Neural cell (in vitro differentiated cells): ENCODE measurements around the gene ARHGEF10L. TPM values are rescaled to one million over a fixed set of nuclear protein-coding genes. Genes with fewer than 3 reads are reported as not detected.

Experiments used
- H2AFZ ChIP-seq: fragments of 200-600, 300-800 bp; sonication (generic), shearing (Covaris generic); 2 replicates; pipeline ENCODE4 v1.6.0; 2014; ENCODE audit warnings: low read depth, mild to moderate bottlenecking, antibody characterized with exemption, low read length, moderate library complexity
- H3F3A ChIP-seq: fragments of 200-600 bp; shearing (Covaris generic); 2 replicates; pipeline ENCODE4 v1.6.1; 2016; ENCODE audit warnings: mild to moderate bottlenecking, moderate library complexity, mixed read lengths, antibody characterized with exemption, low read length; ENCODE audit not compliant: insufficient read depth, poor library complexity, severe bottlenecking
- H3K27ac ChIP-seq: fragments of 200-600, 300-800 bp; sonication (generic), shearing (Covaris generic); 2 replicates; pipeline ENCODE4 v1.5.1; 2014; ENCODE audit warnings: mild to moderate bottlenecking, low read length, moderate library complexity
- H3K27me3 ChIP-seq: fragments of 300-800, 200-600 bp; sonication (generic), shearing (Covaris generic); 2 replicates; pipeline ENCODE4 v1.6.0; 2014; ENCODE audit warnings: mild to moderate bottlenecking, low read depth, low read length, moderate library complexity; ENCODE audit not compliant: insufficient read depth
- H3K36me3 ChIP-seq: fragments of 300-800, 200-600 bp; sonication (generic), shearing (Covaris generic); 2 replicates; pipeline ENCODE4 v1.5.1; 2014; ENCODE audit warnings: mild to moderate bottlenecking, antibody characterized with exemption, low read length, moderate library complexity; ENCODE audit not compliant: insufficient read depth
- H3K4me2 ChIP-seq: fragments of 300-800, 200-600 bp; sonication (generic), shearing (Covaris generic); 2 replicates; pipeline ENCODE4 v1.6.0; 2014; ENCODE audit warnings: mild to moderate bottlenecking, low read length
- H3K4me3 ChIP-seq: fragments of 300-800, 200-600 bp; sonication (generic), shearing (Covaris generic); 2 replicates; pipeline ENCODE4 v1.5.1; 2014; ENCODE audit warnings: mild to moderate bottlenecking, low read length, moderate library complexity
- H3K79me2 ChIP-seq: fragments of 200-600 bp; shearing (Covaris generic); replicated peaks from 2 replicates; pipeline ENCODE4 v1.6.0; 2014; ENCODE audit warnings: mild to moderate bottlenecking, low read length, moderate library complexity; ENCODE audit not compliant: insufficient read depth
- H3K9ac ChIP-seq: fragments of 300-800, 200-600 bp; sonication (generic), shearing (Covaris generic); 2 replicates; pipeline ENCODE4 v1.6.1; 2016; ENCODE audit warnings: mild to moderate bottlenecking, low read length, mixed read lengths
- H3K9me2 ChIP-seq: fragments of 200-600 bp; shearing (Covaris generic); 2 replicates; pipeline ENCODE4 v1.6.1; 2016; ENCODE audit warnings: mild to moderate bottlenecking, low read length, mixed read lengths; ENCODE audit not compliant: insufficient read depth
- H3K9me3 ChIP-seq: fragments of 200-600, 300-800 bp; sonication (generic), shearing (Covaris generic); 2 replicates; pipeline ENCODE4 v1.6.1; 2016; ENCODE audit warnings: mild to moderate bottlenecking, mixed run types, low read length, moderate library complexity, mixed read lengths
- H4K20me1 ChIP-seq: fragments of 200-600 bp; shearing (Covaris generic); 2 replicates; pipeline ENCODE4 v1.6.1; 2016; ENCODE audit warnings: mild to moderate bottlenecking, mixed run types; ENCODE audit not compliant: insufficient read depth
- CTCF ChIP-seq: fragments of 450-650 bp; IDR thresholded peaks from 2 replicates; pipeline ENCODE4 v1.5.1; 2014; ENCODE audit warnings: antibody characterized with exemption, mild to moderate bottlenecking, moderate library complexity; ENCODE audit not compliant: poor library complexity, severe bottlenecking
- EP300 ChIP-seq: fragments of 450-650 bp; conservative IDR thresholded peaks from 2 replicates; pipeline ENCODE4 v1.6.1; 2014; ENCODE audit warnings: antibody characterized with exemption, mild to moderate bottlenecking, moderate library complexity; ENCODE audit not compliant: poor library complexity, severe bottlenecking
- EZH2 ChIP-seq: fragments of 200-600, 300-800 bp; shearing (Covaris generic), sonication (generic); IDR thresholded peaks from 2 replicates; pipeline ENCODE4 v1.6.1; 2014; ENCODE audit warnings: antibody characterized with exemption, low read length, borderline replicate concordance, mild to moderate bottlenecking; ENCODE audit not compliant: insufficient read depth, poor library complexity, severe bottlenecking
- MXI1 ChIP-seq: fragments of 450-650 bp; conservative IDR thresholded peaks from 2 replicates; pipeline ENCODE4 v1.6.1; 2014; ENCODE audit warnings: antibody characterized with exemption, mild to moderate bottlenecking; ENCODE audit not compliant: poor library complexity, severe bottlenecking
- POLR2AphosphoS5 ChIP-seq: IDR thresholded peaks from 2 replicates; pipeline ENCODE4 v1.6.1; 2012
- RAD21 ChIP-seq: fragments of 450-650 bp; conservative IDR thresholded peaks from 2 replicates; pipeline ENCODE4 v1.6.1; 2014; ENCODE audit warnings: antibody characterized with exemption, mild to moderate bottlenecking, moderate library complexity
- SMC3 ChIP-seq: fragments of 450-650 bp; conservative IDR thresholded peaks from 2 replicates; pipeline ENCODE4 v1.6.1; 2014; ENCODE audit warnings: antibody characterized with exemption, mild to moderate bottlenecking, moderate library complexity; ENCODE audit not compliant: poor library complexity
- TAF1 ChIP-seq: IDR thresholded peaks from 2 replicates; pipeline ENCODE4 v1.6.1; 2012; ENCODE audit warnings: low read depth
- polyA plus RNA-seq: library from polyadenylated mRNA; depleted of rRNA; stranded (reverse); fragments of >200 nt; gene quantifications from 2 replicates; pipeline ENCODE4 v1.2.3, GENCODE V29; 2014
- TF ChIP-seq, protein P1 (sequence below): IDR thresholded peaks from 2 replicates; pipeline ENCODE4 v1.6.1; 2012; ENCODE audit warnings: borderline replicate concordance

ARHGEF10L gene
- polyA plus RNA-seq, 1 donor from 2014 or later: 123 TPM

- no peak for TF ChIP-seq RAD21
Measured at GRCh38 chr1:17621691-17622090, 82.2 kb downstream of the ARHGEF10L start (continued).

- H3K9ac ChIP-seq: no peak overlapping the region
- H3K27ac ChIP-seq: no peak overlapping the region
- H3K4me2 ChIP-seq: no peak overlapping the region
- no peaks in the 10 kb centered on the region for H4K20me1 ChIP-seq
- H3F3A ChIP-seq: no peaks in the 10 kb centered on the region
- no peaks in the 10 kb centered on the region for H3K36me3 ChIP-seq
- no peaks in the 10 kb centered on the region for H3K27me3 ChIP-seq
- no peak for TF ChIP-seq POLR2AphosphoS5
- TF ChIP-seq MXI1: no peak
- TF ChIP-seq CTCF: no peak
- no peak overlapping the region for H2AFZ ChIP-seq
- no peaks in the 10 kb centered on the region for H3K9me3 ChIP-seq
- no peaks in the 10 kb centered on the region for H3K79me2 ChIP-seq
- H3K9me2 ChIP-seq: no peaks in the 10 kb centered on the region
- H3K4me3 ChIP-seq: no peak overlapping the region
Measured at GRCh38 chr1:17622823-17623222, 83.3 kb downstream of the ARHGEF10L start.

DNA sequence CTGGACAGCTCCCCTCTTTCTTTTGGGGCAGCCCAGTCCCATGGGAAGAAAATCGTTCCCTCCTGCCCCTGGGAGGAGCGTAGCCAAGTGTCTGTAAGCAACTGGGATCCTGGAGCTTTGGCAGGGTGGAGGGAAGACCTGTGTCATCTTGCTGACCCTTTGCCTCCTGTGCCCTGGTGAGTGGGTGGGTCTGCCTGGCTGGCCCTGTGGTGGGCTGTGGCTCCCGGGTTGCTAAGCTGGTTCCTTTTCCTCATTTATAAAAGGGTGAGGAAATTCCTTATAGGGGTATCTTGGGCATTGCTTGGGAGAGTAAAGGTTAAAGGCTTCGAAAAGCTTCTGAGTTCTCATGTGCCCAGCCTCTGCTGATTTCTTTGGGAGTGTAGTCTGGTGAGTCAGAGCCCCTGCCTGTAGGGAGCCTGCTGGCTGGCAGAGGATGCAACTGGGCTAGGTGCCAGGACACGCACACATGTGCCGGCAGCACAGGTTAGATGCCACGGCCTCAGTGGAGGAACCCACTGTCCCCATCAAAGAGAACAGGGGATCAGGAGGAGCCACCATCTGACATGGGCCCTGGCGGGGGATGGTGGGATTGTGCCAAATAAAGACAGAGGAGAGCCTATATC, 85.2 kb downstream of the ARHGEF10L start:
- Histone ChIP-seq H3K4me2 (no peak overlapping the region), H3K27ac (no peak overlapping the region), H3K79me2 (no peaks in the 10 kb centered on the region), H3K9me2 (no peaks in the 10 kb centered on the region), H3K9me3 (no peaks in the 10 kb centered on the region), H4K20me1 (no peaks in the 10 kb centered on the region), H3K9ac (no peak overlapping the region), H3K36me3 (no peaks in the 10 kb centered on the region), H2AFZ (no peak overlapping the region), H3K27me3 (no peaks in the 10 kb centered on the region), H3K4me3 (no peak overlapping the region), H3F3A (no peaks in the 10 kb centered on the region)
- TF ChIP-seq CTCF: no peak
- TF ChIP-seq, protein P1, sequence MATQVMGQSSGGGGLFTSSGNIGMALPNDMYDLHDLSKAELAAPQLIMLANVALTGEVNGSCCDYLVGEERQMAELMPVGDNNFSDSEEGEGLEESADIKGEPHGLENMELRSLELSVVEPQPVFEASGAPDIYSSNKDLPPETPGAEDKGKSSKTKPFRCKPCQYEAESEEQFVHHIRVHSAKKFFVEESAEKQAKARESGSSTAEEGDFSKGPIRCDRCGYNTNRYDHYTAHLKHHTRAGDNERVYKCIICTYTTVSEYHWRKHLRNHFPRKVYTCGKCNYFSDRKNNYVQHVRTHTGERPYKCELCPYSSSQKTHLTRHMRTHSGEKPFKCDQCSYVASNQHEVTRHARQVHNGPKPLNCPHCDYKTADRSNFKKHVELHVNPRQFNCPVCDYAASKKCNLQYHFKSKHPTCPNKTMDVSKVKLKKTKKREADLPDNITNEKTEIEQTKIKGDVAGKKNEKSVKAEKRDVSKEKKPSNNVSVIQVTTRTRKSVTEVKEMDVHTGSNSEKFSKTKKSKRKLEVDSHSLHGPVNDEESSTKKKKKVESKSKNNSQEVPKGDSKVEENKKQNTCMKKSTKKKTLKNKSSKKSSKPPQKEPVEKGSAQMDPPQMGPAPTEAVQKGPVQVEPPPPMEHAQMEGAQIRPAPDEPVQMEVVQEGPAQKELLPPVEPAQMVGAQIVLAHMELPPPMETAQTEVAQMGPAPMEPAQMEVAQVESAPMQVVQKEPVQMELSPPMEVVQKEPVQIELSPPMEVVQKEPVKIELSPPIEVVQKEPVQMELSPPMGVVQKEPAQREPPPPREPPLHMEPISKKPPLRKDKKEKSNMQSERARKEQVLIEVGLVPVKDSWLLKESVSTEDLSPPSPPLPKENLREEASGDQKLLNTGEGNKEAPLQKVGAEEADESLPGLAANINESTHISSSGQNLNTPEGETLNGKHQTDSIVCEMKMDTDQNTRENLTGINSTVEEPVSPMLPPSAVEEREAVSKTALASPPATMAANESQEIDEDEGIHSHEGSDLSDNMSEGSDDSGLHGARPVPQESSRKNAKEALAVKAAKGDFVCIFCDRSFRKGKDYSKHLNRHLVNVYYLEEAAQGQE: no peak
- TF ChIP-seq EZH2: no peak
- TF ChIP-seq EP300: no peak
- no peak for TF ChIP-seq RAD21
- TF ChIP-seq SMC3: no peak
- no peak for TF ChIP-seq MXI1
- TF ChIP-seq POLR2AphosphoS5: no peak
- TF ChIP-seq TAF1: no peak
